Uterus (tissue), 4 donors: Measurements from ENCODE around the gene NEIL3. TPM values are rescaled to one million over a fixed set of nuclear protein-coding genes. Genes with fewer than 3 reads are reported as not detected.
"Not testable (repeated sequence)": the region's sequence is repeated elsewhere in the genome, so short reads cannot be mapped to it uniquely, and the experiment has no call there.

Source experiments
- DNase-seq, 2 donors: peaks; one replicate each; pipeline ENCODE4 v3.0.0-alpha.2; 2019 to 2020
- H3K27ac ChIP-seq, 2 donors: fragments of 200-600 bp; sonication (generic); 1 replicate in 1 of 2; 2 replicates in 1 of 2; pipeline ENCODE4 v1.5.1; 2016 to 2018
- H3K27me3 ChIP-seq, 2 donors: fragments of 200-600 bp; sonication (generic); one replicate each; pipeline ENCODE4 v1.5.1; 2018 to 2019; ENCODE audit warnings: control low read depth in 1 of 2
- H3K36me3 ChIP-seq, 2 donors: fragments of 200-600 bp; sonication (generic); one replicate each; pipeline ENCODE4 v1.5.1; 2019; ENCODE audit warnings: control low read depth in 1 of 2
- H3K4me1 ChIP-seq, 2 donors: fragments of 200-600 bp; sonication (generic); one replicate each; pipeline ENCODE4 v1.5.1; 2018 to 2019; ENCODE audit warnings: control low read depth in 1 of 2
- H3K4me3 ChIP-seq, 2 donors: fragments of 200-600 bp; sonication (generic); 1 replicate in 1 of 2; 2 replicates in 1 of 2; pipeline ENCODE4 v1.5.1; 2018 to 2019; ENCODE audit warnings: mild to moderate bottlenecking in 1 of 2
- H3K9me3 ChIP-seq, 2 donors: fragments of 200-600 bp; sonication (generic); one replicate each; pipeline ENCODE4 v1.5.1; 2019; ENCODE audit warnings: control low read depth in 1 of 2
- POLR2A ChIP-seq, 2 donors: fragments of 450-650 bp; IDR thresholded peaks; one replicate each; pipeline ENCODE4 v1.6.1; 2016; ENCODE audit warnings: antibody characterized with exemption in 2 of 2, mild to moderate bottlenecking in 1 of 2, moderate library complexity in 1 of 2
- intact Hi-C: fragments of 100-400 bp; cut with DNase I; formaldehyde crosslinking; loops from one replicate; pipeline ENCODE4 v1.15.1; 2023; ENCODE audit warnings: low total_unique reads
- total RNA-seq, 4 donors: library from RNA; depleted of rRNA in 3 of 4; stranded (reverse); fragments of >200 nt in 3 of 4; gene quantifications; one replicate each; pipeline versions ENCODE4 v1.1.0 to v1.2.4, GENCODE V29; 2014 to 2023
- TF ChIP-seq, protein P1 (sequence below), 4 experiments: fragments of 200-600 bp in 2 of 4; fragments of 450-650 bp in 2 of 4; sonication (generic) in 2 of 4; IDR thresholded peaks; one replicate each; pipeline ENCODE4 v1.5.1; 2016 to 2019; ENCODE audit warnings: antibody characterized with exemption in 4 of 4, mild to moderate bottlenecking in 2 of 4, moderate library complexity in 1 of 4
- donor health status: DM: yes; HTN: yes; CAD: no.

The NEIL3 gene
- total RNA-seq, 4 donors from 2014 or later: 8.3 TPM; not detected in 3

DNA sequence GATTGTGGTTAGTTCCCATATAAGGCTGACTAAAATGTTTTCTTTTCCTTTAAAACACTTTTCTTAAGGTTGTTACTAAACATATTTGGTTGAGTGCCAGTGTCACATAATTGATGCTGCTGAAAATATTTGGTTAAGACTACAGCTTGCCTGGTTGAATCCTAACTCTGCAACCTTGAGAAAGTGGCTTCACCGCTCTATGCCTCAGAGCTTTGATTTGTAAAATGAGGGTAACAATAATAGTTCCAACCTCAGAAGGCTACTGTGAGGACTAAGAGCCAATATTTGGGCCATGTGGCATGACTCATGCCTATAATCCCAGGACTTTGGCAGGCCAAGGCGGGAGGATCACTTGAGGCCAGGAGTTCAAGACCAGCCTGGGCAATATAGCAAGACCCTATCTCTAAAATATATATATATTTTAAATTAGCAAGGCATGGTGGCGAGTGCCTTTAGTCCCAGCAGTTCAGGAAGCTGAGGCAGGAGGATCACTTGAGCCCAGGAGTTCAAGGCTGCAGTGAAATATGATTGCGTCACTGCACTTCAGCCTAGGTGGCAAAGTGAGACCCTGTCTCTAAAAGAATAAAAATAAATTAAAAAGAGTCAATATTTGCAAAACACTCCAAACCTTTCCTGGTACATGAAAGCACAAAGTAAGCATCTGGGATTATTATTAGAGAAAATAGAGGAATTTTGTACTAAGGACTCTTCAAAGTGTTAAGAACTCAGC is 7.1 kb upstream of the NEIL3 start:
- no peaks in the 10 kb centered on the region for H3K27me3 ChIP-seq
- TF ChIP-seq POLR2A (IDR thresholded peaks at IDR 0.05): no peak
- TF ChIP-seq, protein P1, sequence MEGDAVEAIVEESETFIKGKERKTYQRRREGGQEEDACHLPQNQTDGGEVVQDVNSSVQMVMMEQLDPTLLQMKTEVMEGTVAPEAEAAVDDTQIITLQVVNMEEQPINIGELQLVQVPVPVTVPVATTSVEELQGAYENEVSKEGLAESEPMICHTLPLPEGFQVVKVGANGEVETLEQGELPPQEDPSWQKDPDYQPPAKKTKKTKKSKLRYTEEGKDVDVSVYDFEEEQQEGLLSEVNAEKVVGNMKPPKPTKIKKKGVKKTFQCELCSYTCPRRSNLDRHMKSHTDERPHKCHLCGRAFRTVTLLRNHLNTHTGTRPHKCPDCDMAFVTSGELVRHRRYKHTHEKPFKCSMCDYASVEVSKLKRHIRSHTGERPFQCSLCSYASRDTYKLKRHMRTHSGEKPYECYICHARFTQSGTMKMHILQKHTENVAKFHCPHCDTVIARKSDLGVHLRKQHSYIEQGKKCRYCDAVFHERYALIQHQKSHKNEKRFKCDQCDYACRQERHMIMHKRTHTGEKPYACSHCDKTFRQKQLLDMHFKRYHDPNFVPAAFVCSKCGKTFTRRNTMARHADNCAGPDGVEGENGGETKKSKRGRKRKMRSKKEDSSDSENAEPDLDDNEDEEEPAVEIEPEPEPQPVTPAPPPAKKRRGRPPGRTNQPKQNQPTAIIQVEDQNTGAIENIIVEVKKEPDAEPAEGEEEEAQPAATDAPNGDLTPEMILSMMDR (IDR thresholded peaks at IDR 0.05): no peak
- H3K36me3 ChIP-seq: no peaks in the 10 kb centered on the region
- intact Hi-C loops: no loop called here
- no peak for DNase-seq
- H3K9me3 ChIP-seq: no peaks in the 10 kb centered on the region
- no peak overlapping the region for H3K27ac ChIP-seq
- H3K4me3 ChIP-seq: no peak overlapping the region
- H3K4me1 ChIP-seq: no peaks in the 10 kb centered on the region

DNA sequence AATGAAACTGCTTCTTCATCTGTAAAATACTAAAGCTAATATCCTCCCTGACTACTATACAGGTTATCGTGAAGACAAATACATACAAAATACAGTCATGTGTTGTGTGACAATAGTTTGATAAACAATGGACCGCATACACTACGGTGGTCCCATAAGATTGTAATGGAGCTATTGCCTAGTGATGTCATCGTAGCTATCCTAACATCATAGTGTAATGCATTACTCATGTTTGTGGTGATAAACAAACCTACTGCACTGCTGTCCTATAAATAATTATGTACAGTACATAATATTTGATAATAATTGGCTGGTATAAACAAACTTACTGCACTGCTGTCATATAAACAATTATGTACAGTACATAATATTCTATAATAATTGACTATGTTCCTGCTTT is 5.6 kb upstream of the NEIL3 start:
- intact Hi-C loops: no loop called here
- Histone ChIP-seq H3K36me3 (no peaks in the 10 kb centered on the region), H3K4me3 (no peak overlapping the region)

DNA sequence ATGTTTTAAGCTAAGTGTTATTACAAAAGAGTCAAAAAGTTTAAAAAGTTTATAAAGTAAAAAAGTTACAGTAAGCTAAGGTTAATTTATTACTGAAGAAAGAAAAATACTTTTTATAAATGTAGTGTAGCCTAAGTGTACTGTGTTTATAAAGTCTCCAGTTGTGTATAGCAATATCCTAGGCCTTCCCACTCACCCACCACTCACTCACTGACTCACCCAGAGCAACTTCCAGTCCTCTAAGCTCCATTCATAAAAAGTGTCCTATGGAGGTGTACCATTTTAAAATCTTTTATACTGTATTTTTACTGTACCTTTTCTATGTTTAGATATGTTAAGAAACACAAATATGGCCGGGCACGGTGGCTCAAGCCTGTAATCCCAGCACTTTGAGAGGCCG is 4.8 kb upstream of the NEIL3 start:
- H3K27me3 ChIP-seq, H3K36me3 ChIP-seq, H3K4me1 ChIP-seq, DNase-seq, intact Hi-C loops, H3K27ac ChIP-seq, H3K9me3 ChIP-seq, H3K4me3 ChIP-seq: not testable (repeated sequence)

More for the DNA sequence above, 5.6 kb upstream of the NEIL3 start:
- no peak overlapping the region for H3K27ac ChIP-seq
- DNase-seq: no peak
- H3K27me3 ChIP-seq: no peaks in the 10 kb centered on the region
- TF ChIP-seq POLR2A (IDR thresholded peaks at IDR 0.05): no peak
- TF ChIP-seq, protein P1 (IDR thresholded peaks at IDR 0.05): no peak
- H3K4me1 ChIP-seq: no peaks in the 10 kb centered on the region
- no peaks in the 10 kb centered on the region for H3K9me3 ChIP-seq

DNA sequence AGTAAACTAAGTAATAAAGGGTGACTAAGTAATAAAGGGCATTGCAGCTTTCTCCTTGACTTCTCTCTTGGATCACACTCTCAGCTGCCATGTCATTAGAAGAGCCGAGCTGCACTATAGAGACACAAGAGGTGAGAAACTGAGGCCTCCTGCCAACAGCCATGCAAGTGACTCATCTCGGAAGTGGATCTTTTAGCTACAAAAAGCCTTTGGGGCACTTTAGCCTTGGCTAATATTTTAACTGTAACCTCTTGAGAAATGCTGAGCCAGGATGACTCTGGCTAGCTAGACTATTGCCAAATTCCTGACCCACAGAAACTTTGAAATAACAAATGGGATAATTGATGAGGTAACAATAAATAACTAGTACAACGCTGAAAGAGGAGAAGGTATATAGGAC is 1.5 kb upstream of the NEIL3 start:
- H3K27ac ChIP-seq: no peak overlapping the region
- no peak overlapping the region for H3K4me3 ChIP-seq
- no peak for DNase-seq
- no peaks in the 10 kb centered on the region for H3K36me3 ChIP-seq
- H3K27me3 ChIP-seq: no peaks in the 10 kb centered on the region
- no peaks in the 10 kb centered on the region for H3K4me1 ChIP-seq
- no peak for TF ChIP-seq POLR2A (IDR thresholded peaks at IDR 0.05)
- TF ChIP-seq, protein P1 (IDR thresholded peaks at IDR 0.05): no peak
- H3K9me3 ChIP-seq: no peaks in the 10 kb centered on the region
- intact Hi-C loops: no loop called here

DNA sequence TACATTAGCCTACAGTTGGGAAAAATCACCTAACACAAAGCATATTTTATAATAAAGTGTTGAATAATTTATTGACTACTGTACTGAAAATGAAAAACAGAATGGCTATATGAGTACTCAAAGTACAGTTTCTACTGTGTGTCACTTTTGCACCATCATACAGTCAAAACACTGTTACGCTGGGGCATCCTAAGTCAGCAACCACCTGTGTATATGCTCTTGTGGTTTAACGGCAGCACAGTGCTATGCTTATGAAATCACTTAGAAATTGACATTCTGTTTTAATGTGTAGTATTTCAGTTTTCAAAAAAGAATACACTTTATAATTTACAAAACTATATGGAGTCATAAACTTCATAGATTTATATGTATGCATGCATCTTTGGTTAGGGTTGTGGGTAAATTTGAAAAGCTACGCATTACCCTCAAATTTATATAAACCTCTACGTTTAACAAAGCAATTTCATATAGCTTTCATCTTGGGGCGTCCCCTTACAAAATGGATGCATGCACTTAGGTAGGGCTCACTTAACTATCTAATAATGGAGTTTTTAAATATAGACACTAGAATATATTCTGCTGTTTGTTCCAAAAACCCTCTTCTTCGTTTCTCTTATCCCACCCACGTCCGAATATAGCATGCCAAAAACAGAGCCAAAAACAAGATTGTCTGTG is 690 bp upstream of the NEIL3 start:
- Histone ChIP-seq H3K4me3 (peak overlapping the region in 1 of 2 donors; percentile 38), H3K4me1 (no peaks in the 10 kb centered on the region), H3K27me3 (no peaks in the 10 kb centered on the region), H3K27ac (no peak overlapping the region), H3K9me3 (no peaks in the 10 kb centered on the region), H3K36me3 (no peaks in the 10 kb centered on the region)
- intact Hi-C loops: no loop called here
- TF ChIP-seq POLR2A (IDR thresholded peaks at IDR 0.05): no peak
- TF ChIP-seq, protein P1 (IDR thresholded peaks at IDR 0.05): no peak
- DNase-seq: no peak
